CD4-positive, alpha-beta T cell (primary cell): ENCODE data around the gene RBCK1. TPM values are rescaled to one million over a fixed set of nuclear protein-coding genes. Genes with fewer than 3 reads are reported as not detected.

Experiments used
- ATAC-seq: fragments of 200-7000 bp; cut with Tn5 transposase; one replicate; pipeline ENCODE4 v1.10.0; 2022; ENCODE audit warnings: mild to moderate bottlenecking; ENCODE audit not compliant: poor library complexity
- CTCF ChIA-PET: fragments of 350-600 bp; sonication (Branson Sonifier 250); formaldehyde crosslinking; loops from one replicate; lab custom pipeline; 2021; ENCODE audit warnings: antibody characterized with exemption, inconsistent platforms; lab: Charles Lee
- POLR2A ChIA-PET: fragments of 350-600 bp; sonication (Branson Sonifier 250); formaldehyde crosslinking; loops from one replicate; lab custom pipeline; 2021; ENCODE audit warnings: antibody characterized with exemption, inconsistent platforms; lab: Charles Lee
- DNase-seq, 14 experiments: peaks; one replicate each; pipeline ENCODE4 v3.0.0-alpha.2; 2013 to 2020; ENCODE audit warnings: mixed read lengths in 2 of 14
- H3K27ac ChIP-seq, 2 donors: one replicate each; pipeline versions ENCODE4 v1.5.1 to v1.7.0; 2013; ENCODE audit warnings: low read length in 2 of 2, low read depth in 1 of 2, mild to moderate bottlenecking in 1 of 2
- H3K27me3 ChIP-seq, 2 experiments: 1 replicate in 1 of 2; 2 replicates in 1 of 2; pipeline versions ENCODE4 v1.6.1 to v1.7.0; 2013; ENCODE audit warnings: low read length in 2 of 2, control low read depth in 1 of 2, mild to moderate bottlenecking in 1 of 2, moderate library complexity in 1 of 2; ENCODE audit not compliant: insufficient read depth in 2 of 2, control insufficient read depth in 1 of 2
- H3K36me3 ChIP-seq: one replicate; pipeline ENCODE4 v1.6.1; 2013; ENCODE audit warnings: low read length, control low read depth; ENCODE audit not compliant: insufficient read depth
- H3K4me1 ChIP-seq: one replicate; pipeline ENCODE4 v1.6.1; 2013; ENCODE audit warnings: low read length, control low read depth; ENCODE audit not compliant: insufficient read depth
- H3K4me3 ChIP-seq: one replicate; pipeline ENCODE4 v1.5.1; 2013; ENCODE audit warnings: mild to moderate bottlenecking, low read length, moderate library complexity
- H3K9me3 ChIP-seq, 2 experiments: 1 replicate in 1 of 2; 2 replicates in 1 of 2; pipeline versions ENCODE4 v1.6.1 to v1.7.0; 2013; ENCODE audit warnings: low read length in 2 of 2, mild to moderate bottlenecking in 2 of 2, control low read depth in 1 of 2, moderate library complexity in 1 of 2; ENCODE audit not compliant: control insufficient read depth in 1 of 2, insufficient read depth in 1 of 2
- H3K27ac Mint-ChIP-seq: one replicate; pipeline ENCODE4 v1.8.0; 2020; ENCODE audit warnings: mixed read lengths
- H3K27me3 Mint-ChIP-seq: one replicate; pipeline ENCODE4 v1.8.0; 2021; ENCODE audit warnings: mixed read lengths
- H3K36me3 Mint-ChIP-seq: one replicate; pipeline ENCODE4 v1.8.0; 2021; ENCODE audit warnings: low read depth, mixed read lengths
- H3K4me1 Mint-ChIP-seq: one replicate; pipeline ENCODE4 v1.8.0; 2021; ENCODE audit warnings: low read depth, mixed read lengths
- H3K4me3 Mint-ChIP-seq: one replicate; pipeline ENCODE4 v1.8.0; 2020; ENCODE audit warnings: mild to moderate bottlenecking, mixed read lengths
- H3K9me3 Mint-ChIP-seq: one replicate; pipeline ENCODE4 v1.8.0; 2020; ENCODE audit warnings: mixed read lengths
- CTCF ChIP-seq: fragments of 200-600 bp; IDR thresholded peaks from one replicate; pipeline ENCODE4 v1.8.0; 2022; ENCODE audit warnings: antibody characterized with exemption, mild to moderate bottlenecking
- intact Hi-C, 2 experiments: fragments of 100-400 bp; cut with DNase I in 1 of 2; cut with micrococcal nuclease in 1 of 2; formaldehyde crosslinking; loops; one replicate each; pipeline versions ENCODE4 v1.15.1 to v1.9.0; 2023 to 2025; cut with DNase I, micrococcal nuclease
- total RNA-seq, 174 experiments: library from RNA in 2 of 174; stranded (reverse) in 2 of 174; gene quantifications; one replicate each; pipeline ENCODE4 v1.2.3 and lab custom pipeline; 2021 to 2026

Gene RBCK1
- total RNA-seq, 2 experiments from 2014 or later = 53.3 to 57.3 TPM

DNA sequence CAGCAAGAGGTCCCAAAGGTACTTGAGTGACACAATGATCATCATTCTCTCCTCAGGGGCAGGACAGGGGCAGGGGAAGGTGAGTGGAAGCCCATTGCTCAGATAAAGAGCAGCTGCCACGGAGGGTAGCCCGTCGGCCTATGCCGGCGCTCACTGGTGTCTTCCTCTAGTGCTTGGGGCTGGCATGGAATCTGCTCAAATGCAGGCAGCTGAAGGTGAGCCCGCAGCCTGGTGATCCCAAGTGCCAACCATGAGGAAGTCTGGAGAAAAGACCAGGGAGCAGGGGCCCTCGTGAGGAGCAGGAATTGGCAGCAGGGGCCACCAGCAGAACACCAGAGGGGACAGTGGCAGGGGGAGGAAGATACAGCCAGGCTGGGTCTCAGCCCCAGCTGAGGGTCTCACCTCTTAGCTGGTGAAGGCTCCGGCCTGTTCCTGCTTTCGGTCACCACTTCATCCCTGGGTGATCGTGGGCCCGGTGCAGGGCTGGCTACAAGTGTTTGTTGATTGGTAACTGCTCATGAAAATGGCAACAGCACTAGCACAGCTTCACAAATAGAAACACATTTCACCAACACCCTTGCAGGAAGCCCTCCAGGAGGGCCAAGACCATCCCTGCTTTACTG is 24.7 kb downstream of the RBCK1 start:
- Mint-ChIP-seq H3K27ac (peak overlapping the region; percentile 76), H3K4me3 (no peak overlapping the region), H3K36me3 (peaks cover 59% of the 10 kb centered on the region), H3K4me1 (peaks cover 38% of the 10 kb centered on the region), H3K27me3 (no peaks in the 10 kb centered on the region), H3K9me3 (no peaks in the 10 kb centered on the region)
- H3K9me3 ChIP-seq = no peaks in the 10 kb centered on the region
- TF ChIP-seq CTCF = no peak
- H3K27me3 ChIP-seq = no peaks in the 10 kb centered on the region
- H3K36me3 ChIP-seq = peaks cover 64% of the 10 kb centered on the region
- CTCF ChIA-PET = interaction anchor here (1.0 kb wide), 1 partner anchor 25 kb away, joined by 3 read pairs; no protein-coding TSS in a partner anchor
- POLR2A ChIA-PET = no interaction called here
- H3K4me1 ChIP-seq = peaks cover 38% of the 10 kb centered on the region
- peak overlapping the region in 1 of 2 donors; percentile 3 for H3K27ac ChIP-seq
- ATAC-seq = no peak
- no peak overlapping the region for H3K4me3 ChIP-seq
- DNase-seq = no peak
- intact Hi-C loops = no loop called here

DNA sequence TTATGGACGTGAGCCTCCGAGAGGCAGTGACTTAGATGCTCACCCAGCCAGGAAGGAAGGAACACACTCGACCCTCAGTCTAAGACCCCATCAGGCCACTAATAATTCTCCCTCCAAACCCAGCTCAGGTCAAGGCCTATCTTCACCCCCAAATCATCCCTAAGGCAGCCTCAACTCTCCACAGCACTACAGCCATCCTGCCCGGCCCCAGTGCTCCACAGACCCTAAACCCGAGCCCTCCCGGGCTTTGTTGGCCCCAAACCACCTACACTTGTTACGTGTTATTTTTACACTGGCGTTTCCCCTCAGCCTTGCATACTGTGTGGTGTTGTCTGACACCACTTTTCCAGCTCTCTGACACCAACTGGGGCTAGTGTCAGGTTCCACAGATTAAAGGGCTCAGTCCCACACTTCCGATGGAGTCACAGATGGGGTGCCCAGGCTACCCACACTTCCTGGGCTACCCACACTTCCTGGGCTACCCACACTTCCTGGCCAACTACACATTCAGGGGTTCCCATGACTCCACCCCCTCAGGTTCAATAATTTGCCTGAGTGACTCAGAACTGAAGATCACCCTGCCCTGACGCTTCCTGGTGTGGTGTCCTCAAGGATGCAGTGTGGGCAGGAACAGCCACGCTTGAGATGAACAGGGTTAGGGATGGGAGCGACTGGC is 25.3 kb downstream of the RBCK1 start:
- Mint-ChIP-seq H3K27ac (peak overlapping the region; percentile 76), H3K4me3 (peak overlapping the region; percentile 20), H3K9me3 (no peaks in the 10 kb centered on the region), H3K27me3 (no peaks in the 10 kb centered on the region), H3K4me1 (peaks cover 45% of the 10 kb centered on the region), H3K36me3 (peaks cover 60% of the 10 kb centered on the region)
- Histone ChIP-seq H3K36me3 (peaks cover 58% of the 10 kb centered on the region), H3K4me1 (peaks cover 44% of the 10 kb centered on the region), H3K27ac (peak overlapping the region in 1 of 2 donors; percentile 3), H3K4me3 (no peak overlapping the region), H3K27me3 (no peaks in the 10 kb centered on the region), H3K9me3 (no peaks in the 10 kb centered on the region)
- intact Hi-C loops = no loop called here
- ATAC-seq (peak; percentile 79), DNase-seq (peak in 11 of 14 experiments; percentile 9 to 75 (median 41))
- no peak for TF ChIP-seq CTCF
- POLR2A ChIA-PET = no interaction called here
- CTCF ChIA-PET = interaction anchor here (1.0 kb wide), 1 partner anchor 26 kb away, joined by 3 read pairs; no protein-coding TSS in a partner anchor

DNA sequence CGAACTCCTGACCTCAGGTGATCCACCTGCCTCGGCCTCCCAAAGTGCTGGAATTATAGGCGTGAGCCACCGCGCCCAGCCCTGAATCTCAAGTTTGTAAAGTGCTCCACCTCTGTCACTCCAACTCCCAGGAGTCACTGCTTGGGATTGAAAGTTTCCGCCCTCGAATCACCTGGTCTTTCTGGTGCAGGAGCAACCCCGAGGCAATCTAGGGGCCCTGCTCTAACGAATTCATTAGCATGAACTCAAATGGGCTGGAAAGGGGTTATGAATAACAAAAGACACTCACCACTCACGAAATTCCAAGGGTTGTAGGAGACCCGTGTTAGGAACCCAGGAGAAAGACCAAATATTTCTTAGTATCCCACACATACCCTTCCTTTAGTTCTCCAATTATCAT is 26.1 kb downstream of the RBCK1 start:
- no peaks in the 10 kb centered on the region for H3K27me3 Mint-ChIP-seq
- intact Hi-C loops = no loop called here
- no peaks in the 10 kb centered on the region for H3K9me3 Mint-ChIP-seq
- Histone ChIP-seq H3K4me3 (no peak overlapping the region), H3K9me3 (no peaks in the 10 kb centered on the region), H3K27me3 (no peaks in the 10 kb centered on the region), H3K27ac (no peak overlapping the region), H3K36me3 (peaks cover 52% of the 10 kb centered on the region), H3K4me1 (peaks cover 52% of the 10 kb centered on the region)
- H3K4me3 Mint-ChIP-seq = peak overlapping the region; percentile 15
- H3K36me3 Mint-ChIP-seq = peaks cover 64% of the 10 kb centered on the region
- peaks cover 53% of the 10 kb centered on the region for H3K4me1 Mint-ChIP-seq
- no peak for TF ChIP-seq CTCF
- no peak for DNase-seq
- H3K27ac Mint-ChIP-seq = peak overlapping the region; percentile 76
- ChIA-PET POLR2A (no interaction called here), CTCF (no interaction called here)
- no peak for ATAC-seq
